GM23338 (cell line): ENCODE measurements around the gene SPATA31C2.
"Not testable (repeated sequence)": the region's sequence is repeated elsewhere in the genome, so short reads cannot be mapped to it uniquely, and the experiment has no call there.

ENCODE experiments used
- CTCF ChIP-seq, 2 experiments: fragments of 200-600 bp in 1 of 2; sonication (generic) in 1 of 2; conservative IDR thresholded peaks; 2 replicates each; pipeline versions ENCODE4 v1.5.1 to v1.6.1; 2016 to 2017; ENCODE audit warnings: antibody characterized with exemption in 2 of 2, low read depth in 2 of 2, mild to moderate bottlenecking in 2 of 2, moderate library complexity in 1 of 2
- ETS1 ChIP-seq: IDR thresholded peaks from 2 replicates; pipeline ENCODE4 v1.6.1; 2016; ENCODE audit warnings: antibody characterized with exemption
- EZH2 ChIP-seq: fragments of 200-600 bp; sonication (generic); IDR thresholded peaks from one replicate; pipeline ENCODE4 v1.8.0; 2017; ENCODE audit warnings: antibody characterized with exemption, mild to moderate bottlenecking, low read depth; ENCODE audit not compliant: unreplicated experiment
- EZH2phosphoT487 ChIP-seq: fragments of 200-600 bp; sonication (generic); IDR thresholded peaks from one replicate; pipeline ENCODE4 v1.8.1; 2018; ENCODE audit warnings: antibody characterized with exemption; ENCODE audit not compliant: unreplicated experiment
- POLR2AphosphoS5 ChIP-seq: IDR thresholded peaks from 2 replicates; pipeline ENCODE4 v1.6.1; 2016; ENCODE audit warnings: antibody characterized with exemption, low read depth
- REST ChIP-seq: IDR thresholded peaks from one replicate; pipeline ENCODE4 v1.6.1; 2018; ENCODE audit warnings: antibody characterized with exemption; ENCODE audit not compliant: unreplicated experiment
- ZNF114 ChIP-seq: fragments of 250-450 bp; sonication (Bioruptor Pico); IDR thresholded peaks from 2 replicates; pipeline ENCODE4 v1.5.0; 2020; ENCODE audit warnings: mild to moderate bottlenecking, moderate library complexity

DNA sequence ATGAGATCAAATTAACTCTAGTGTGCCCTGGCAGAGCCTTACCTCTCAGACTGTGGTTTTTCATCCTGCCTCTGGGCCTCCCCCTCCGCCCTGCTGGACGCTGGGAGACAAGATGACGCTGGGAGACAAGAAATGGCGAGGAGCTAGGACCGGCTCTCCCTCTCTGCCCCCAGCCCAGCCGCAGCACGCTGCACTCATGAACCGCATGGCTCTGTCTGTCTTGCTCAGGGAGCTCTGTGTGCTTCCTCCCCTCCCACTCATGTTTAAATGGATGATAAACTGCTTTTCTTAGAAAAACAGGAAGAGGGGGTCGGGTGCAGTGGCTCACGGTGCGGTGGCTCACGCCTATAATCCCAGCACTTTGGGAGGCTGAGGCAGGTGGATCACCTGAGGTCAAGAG is 4.7 kb downstream of the SPATA31C2 start:
- TF ChIP-seq EZH2phosphoT487; POLR2AphosphoS5; CTCF (conservative IDR thresholded peaks at IDR 0.05; ENCODE audit: low read depth in 2 of 2); REST; EZH2; ZNF114 (CRISPR knock-in tag); ETS1: not testable (repeated sequence)
